Spleen (tissue), 11 donors: ENCODE data around the gene ITPR1. TPM values are rescaled to one million over a fixed set of nuclear protein-coding genes. Genes with fewer than 3 reads are reported as not detected.
A peak's percentile ranks its signal among the peaks of the same experiment; 100 is the strongest.

Source experiments
- DNase-seq: peaks from one replicate; pipeline ENCODE4 v3.0.0-alpha.2; 2020
- H3K27ac ChIP-seq, 8 donors: fragments of 200-600 bp; sonication (generic) in 7 of 8; 1 replicate in 4 of 8; 2 replicates in 4 of 8; pipeline versions ENCODE4 v1.5.0 to v1.8.0; 2016 to 2021; ENCODE audit warnings: inconsistent platforms in 4 of 8, mild to moderate bottlenecking in 4 of 8, moderate library complexity in 1 of 8
- H3K27me3 ChIP-seq, 7 donors: fragments of 200-600 bp; sonication (generic) in 6 of 7; replicated peaks in 1 of 7; 1 replicate in 4 of 7; 2 replicates in 3 of 7; pipeline versions ENCODE4 v1.5.0 to v1.8.0; 2016 to 2021; ENCODE audit warnings: inconsistent platforms in 3 of 7, mild to moderate bottlenecking in 1 of 7
- H3K36me3 ChIP-seq, 6 donors: fragments of 200-600 bp; sonication (generic) in 5 of 6; 1 replicate in 4 of 6; 2 replicates in 2 of 6; pipeline versions ENCODE4 v1.5.0 to v1.8.0; 2016 to 2021; ENCODE audit warnings: inconsistent platforms in 2 of 6
- H3K4me1 ChIP-seq, 6 donors: fragments of 200-600 bp; sonication (generic) in 5 of 6; 1 replicate in 3 of 6; 2 replicates in 3 of 6; pipeline versions ENCODE4 v1.5.0 to v1.8.0; 2016 to 2021; ENCODE audit warnings: inconsistent platforms in 3 of 6
- H3K4me3 ChIP-seq, 8 donors: fragments of 200-600 bp; sonication (generic) in 7 of 8; 1 replicate in 4 of 8; 2 replicates in 4 of 8; pipeline versions ENCODE4 v1.5.0 to v1.8.0; 2016 to 2021; ENCODE audit warnings: inconsistent platforms in 4 of 8, mild to moderate bottlenecking in 4 of 8, moderate library complexity in 2 of 8
- H3K9me3 ChIP-seq, 8 donors: fragments of 200-600 bp; sonication (generic) in 7 of 8; 1 replicate in 4 of 8; 2 replicates in 4 of 8; pipeline versions ENCODE4 v1.5.0 to v1.8.0; 2016 to 2021; ENCODE audit warnings: inconsistent platforms in 4 of 8
- CTCF ChIP-seq, 11 experiments: fragments of 200-600 bp in 7 of 11; fragments of 450-650 bp in 4 of 11; sonication (generic) in 4 of 11; IDR thresholded peaks in 8 of 11; conservative IDR thresholded peaks in 3 of 11; 1 replicate in 7 of 11; 2 replicates in 4 of 11; pipeline versions ENCODE4 v1.4.0 to v1.8.0; 2016 to 2021; ENCODE audit warnings: antibody characterized with exemption in 11 of 11, inconsistent platforms in 4 of 11, mild to moderate bottlenecking in 1 of 11
- POLR2A ChIP-seq, 3 donors: fragments of 450-650 bp; IDR thresholded peaks; one replicate each; pipeline ENCODE4 v1.5.1; 2017; ENCODE audit warnings: antibody characterized with exemption in 3 of 3, mild to moderate bottlenecking in 1 of 3
- POLR2AphosphoS5 ChIP-seq, 3 donors: sonication (generic); formaldehyde crosslinking; IDR thresholded peaks; one replicate each; pipeline ENCODE4 v1.5.1; 2017; ENCODE audit warnings: antibody characterized with exemption in 3 of 3
- whole genome bisulfite sequencing, 5 donors: extraction: QIAGEN DNeasy Blood & Tissue Kit in 3 of 5; methylation state at CpG; one replicate each; pipeline versions ENCODE4 v1.1.5 to v1.1.7; 2013 to 2018; 5-methylcytosine and 5-hydroxymethylcytosine counted together
- intact Hi-C: fragments of 100-400 bp; cut with DNase I; formaldehyde crosslinking; loops from one replicate; pipeline ENCODE4 v1.15.0; 2023; ENCODE audit warnings: low total_unique reads
- polyA plus RNA-seq, 3 donors: library from polyadenylated mRNA; stranded (reverse); fragments of 200-250 nt; gene quantifications; one replicate each; pipeline ENCODE4 v1.2.1, GENCODE V29; 2013
- total RNA-seq, 7 donors: library from RNA; depleted of rRNA in 3 of 7; stranded (reverse); fragments of >200 nt in 3 of 7; fragmentation: NEBNext Ultra II Directional in 4 of 7; extraction: Animal tissue kit (Norgen Biotek cat#: 25700) in 4 of 7; gene quantifications; one replicate each; pipeline versions ENCODE4 v1.1.0 to v1.2.1, GENCODE V29; 2016 to 2021
- donor health status: healthy with polysubstance abuse.
- donor health status: DM: no; HTN: no; CAD: no; lungs with moderate emphysema.
- donor health status: DM: no; HTN: no; CAD: no.
- donor health status: Bipolar disorder and iron deficiency.
- donor health status: healthy.
- donor health status: DM: no; HTN: no; CAD: no.
- donor health status: DM: yes; HTN: yes; CAD: no.

The ITPR1 gene
- total and polyA plus RNA-seq, 10 donors = 17.5 to 194 (median 129) TPM

DNA sequence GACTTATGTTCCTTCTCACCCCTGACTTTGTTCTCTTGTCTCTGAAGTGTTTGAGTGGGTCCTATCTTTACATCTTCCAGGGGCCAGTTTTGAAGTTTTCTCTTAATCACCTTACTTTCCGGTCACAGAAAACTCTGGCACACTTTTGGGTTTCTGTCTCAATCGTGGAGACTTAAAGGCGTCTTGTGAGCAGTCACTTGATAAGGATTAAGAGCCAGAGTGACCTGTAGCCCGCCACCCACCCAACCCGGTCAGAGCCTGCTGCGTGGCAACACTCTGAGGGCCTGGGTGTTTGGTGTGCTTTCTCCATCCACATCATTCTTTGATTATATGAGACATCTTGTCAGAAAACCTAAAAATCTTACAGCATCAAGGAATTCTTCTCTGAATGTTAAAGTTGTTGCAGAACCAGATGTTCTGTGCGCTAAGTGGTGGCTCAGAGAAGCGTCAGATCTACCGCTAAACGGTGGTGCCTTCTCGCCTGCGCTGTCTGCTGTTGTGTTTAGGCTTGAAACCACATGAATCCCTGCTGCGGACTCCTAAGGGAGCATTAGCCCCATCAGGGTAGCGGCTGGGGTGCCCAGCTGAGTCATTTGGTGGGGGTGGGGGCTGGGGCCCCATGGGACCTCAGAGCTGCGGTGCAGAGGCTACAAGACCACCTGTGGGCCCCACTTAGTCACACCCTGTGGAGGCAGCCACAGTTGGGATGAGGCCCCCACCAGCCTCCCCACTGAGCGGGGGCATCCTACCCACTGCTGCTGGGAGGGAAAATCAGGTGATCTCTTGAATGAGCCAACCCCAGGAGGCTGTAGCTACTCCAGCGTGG lies 327.4 kb downstream of the ITPR1 start:
- peaks cover 2 to 50% (median 32%) of the 10 kb centered on the region in 6 donors for H3K4me1 ChIP-seq
- intact Hi-C loops = no loop called here
- H3K9me3 ChIP-seq = peaks cover 0 to 17% (median 9%) of the 10 kb centered on the region in 8 donors
- H3K4me3 ChIP-seq = no peak overlapping the region
- DNase-seq = no peak
- WGBS, 5 donors = 84 to 94% (median 92%) methylated on average over 16 to 17 of the region's 17 CpGs
- TF ChIP-seq CTCF (IDR thresholded peaks at IDR 0.05 in 8 of 11, conservative IDR thresholded peaks at IDR 0.05 in 3 of 11) = no peak
- peak in 1 of 3 donors; percentile 21 for TF ChIP-seq POLR2AphosphoS5 (IDR thresholded peaks at IDR 0.05)
- no peaks in the 10 kb centered on the region for H3K27me3 ChIP-seq
- H3K36me3 ChIP-seq = peaks cover 0 to 100% (median 48%) of the 10 kb centered on the region in 6 donors
- H3K27ac ChIP-seq = peak overlapping the region in 3 of 8 donors; percentile 41 to 53 (median 50)

DNA sequence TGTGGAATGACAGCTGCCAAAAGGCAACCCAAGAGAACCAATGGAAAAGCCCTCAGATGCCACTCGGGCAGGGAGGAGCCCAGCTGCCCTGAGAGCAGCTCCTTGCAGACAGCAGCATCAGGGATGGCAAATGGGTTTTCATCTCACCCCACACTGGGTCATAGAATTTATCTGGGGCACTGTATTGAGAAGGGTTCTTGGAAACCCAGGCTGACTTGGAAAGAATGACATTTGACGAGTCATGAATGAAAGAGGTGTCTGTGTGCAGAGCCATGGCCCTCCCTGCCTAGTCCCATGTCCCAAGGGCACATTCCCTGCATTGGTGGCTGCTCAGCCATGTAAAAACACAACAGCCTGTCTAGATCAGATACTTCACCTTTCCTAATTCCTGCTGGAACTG lies 328.2 kb downstream of the ITPR1 start:
- Histone ChIP-seq H3K27me3 (no peaks in the 10 kb centered on the region), H3K4me1 (peaks cover 11 to 58% (median 40%) of the 10 kb centered on the region in 6 donors), H3K27ac (peak overlapping the region in 4 of 8 donors; percentile 12 to 53 (median 46)), H3K36me3 (peaks cover 0 to 93% (median 42%) of the 10 kb centered on the region in 6 donors), H3K4me3 (no peak overlapping the region), H3K9me3 (peaks cover 0 to 15% (median 9%) of the 10 kb centered on the region in 8 donors)
- intact Hi-C loops = no loop called here
- DNase-seq = no peak
- TF ChIP-seq POLR2A (IDR thresholded peaks at IDR 0.05) = no peak
- WGBS, 5 donors = 87 to 98% (median 94%) methylated on average over 2 of the region's 2 CpGs

GRCh38 chr3:4821975-4822374 lies 328.8 kb downstream of the ITPR1 start:
- peaks cover 0 to 9% (median 4%) of the 10 kb centered on the region in 8 donors for H3K9me3 ChIP-seq
- 55 to 69% (median 65%) methylated on average over 8 to 11 of the region's 11 CpGs for WGBS, 5 donors
- TF ChIP-seq CTCF (IDR thresholded peaks at IDR 0.05 in 8 of 11, conservative IDR thresholded peaks at IDR 0.05 in 3 of 11) = peak in 2 of 11 experiments; percentile 11 to 12
- TF ChIP-seq POLR2AphosphoS5 (IDR thresholded peaks at IDR 0.05) = peak; percentile 69 to 80 (median 70)
- TF ChIP-seq POLR2A (IDR thresholded peaks at IDR 0.05) = no peak
- peak; percentile 87 for DNase-seq
- peaks cover 0 to 87% (median 36%) of the 10 kb centered on the region in 6 donors for H3K36me3 ChIP-seq
- no peaks in the 10 kb centered on the region for H3K27me3 ChIP-seq
- peak overlapping the region in 4 of 8 donors; percentile 12 to 53 (median 46) for H3K27ac ChIP-seq
- H3K4me3 ChIP-seq = no peak overlapping the region
- H3K4me1 ChIP-seq = peaks cover 17 to 64% (median 47%) of the 10 kb centered on the region in 6 donors
- intact Hi-C loops = no loop called here

DNA sequence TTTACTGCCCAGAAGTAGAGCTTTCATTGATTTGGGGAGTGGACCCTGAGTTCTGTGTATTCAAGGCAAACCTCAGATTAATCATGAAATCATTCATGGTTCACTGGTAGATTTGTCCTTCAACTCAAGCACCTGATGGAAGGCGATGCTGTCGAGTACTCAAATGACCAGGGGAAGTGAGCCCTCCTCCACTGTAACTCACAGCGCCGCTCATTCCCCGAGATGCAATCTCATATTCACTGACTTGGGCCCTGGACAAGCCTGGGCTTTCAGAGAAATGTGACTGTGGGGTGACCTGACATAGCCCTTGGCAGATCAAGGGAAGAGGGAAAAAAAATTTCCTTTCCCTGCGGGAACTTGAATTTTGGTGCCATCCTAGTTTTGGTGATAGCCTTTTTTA lies 329.4 kb downstream of the ITPR1 start:
- WGBS, 5 donors = 91 to 99% (median 98%) methylated on average over 6 of the region's 6 CpGs
- H3K4me3 ChIP-seq = no peak overlapping the region
- intact Hi-C loops = no loop called here
- peak overlapping the region in 4 of 8 donors; percentile 12 to 53 (median 46) for H3K27ac ChIP-seq
- TF ChIP-seq POLR2AphosphoS5 (IDR thresholded peaks at IDR 0.05) (no peak), POLR2A (IDR thresholded peaks at IDR 0.05) (no peak), CTCF (IDR thresholded peaks at IDR 0.05 in 8 of 11, conservative IDR thresholded peaks at IDR 0.05 in 3 of 11) (no peak)
- H3K4me1 ChIP-seq = peaks cover 21 to 70% (median 50%) of the 10 kb centered on the region in 6 donors
- H3K9me3 ChIP-seq = peaks cover 0 to 3% (median 0%) of the 10 kb centered on the region in 8 donors
- peaks cover 0 to 85% (median 30%) of the 10 kb centered on the region in 6 donors for H3K36me3 ChIP-seq
- H3K27me3 ChIP-seq = no peaks in the 10 kb centered on the region
- no peak for DNase-seq
